C4-2B (cell line): ENCODE results near the gene MFSD2A.
"Not testable (repeated sequence)": the region's sequence is repeated elsewhere in the genome, so short reads cannot be mapped to it uniquely, and the experiment has no call there.

ENCODE experiments used
- H3K27ac ChIP-seq: fragments of 450-650 bp; 2 replicates; pipeline ENCODE4 v1.5.1; 2017
- CTCF ChIP-seq: fragments of 450-650 bp; conservative IDR thresholded peaks from 2 replicates; pipeline ENCODE4 v1.5.1; 2017; ENCODE audit warnings: mild to moderate bottlenecking
- ZFX ChIP-seq: fragments of 450-650 bp; IDR thresholded peaks from 2 replicates; pipeline ENCODE4 v1.6.1; 2017

Gene MFSD2A

GRCh38 chr1:39995973-39996393 lies 41.0 kb downstream of the MFSD2A start:
- H3K27ac ChIP-seq, result no peak overlapping the region
- no peak for TF ChIP-seq CTCF

GRCh38 chr1:39996396-39997004 lies 41.6 kb downstream of the MFSD2A start:
- no peak overlapping the region for H3K27ac ChIP-seq
- TF ChIP-seq CTCF (no peak), ZFX (no peak)

GRCh38 chr1:40001456-40001855 lies 46.5 kb downstream of the MFSD2A start:
- H3K27ac ChIP-seq, result no peak overlapping the region
- TF ChIP-seq CTCF (no peak), ZFX (no peak)

DNA sequence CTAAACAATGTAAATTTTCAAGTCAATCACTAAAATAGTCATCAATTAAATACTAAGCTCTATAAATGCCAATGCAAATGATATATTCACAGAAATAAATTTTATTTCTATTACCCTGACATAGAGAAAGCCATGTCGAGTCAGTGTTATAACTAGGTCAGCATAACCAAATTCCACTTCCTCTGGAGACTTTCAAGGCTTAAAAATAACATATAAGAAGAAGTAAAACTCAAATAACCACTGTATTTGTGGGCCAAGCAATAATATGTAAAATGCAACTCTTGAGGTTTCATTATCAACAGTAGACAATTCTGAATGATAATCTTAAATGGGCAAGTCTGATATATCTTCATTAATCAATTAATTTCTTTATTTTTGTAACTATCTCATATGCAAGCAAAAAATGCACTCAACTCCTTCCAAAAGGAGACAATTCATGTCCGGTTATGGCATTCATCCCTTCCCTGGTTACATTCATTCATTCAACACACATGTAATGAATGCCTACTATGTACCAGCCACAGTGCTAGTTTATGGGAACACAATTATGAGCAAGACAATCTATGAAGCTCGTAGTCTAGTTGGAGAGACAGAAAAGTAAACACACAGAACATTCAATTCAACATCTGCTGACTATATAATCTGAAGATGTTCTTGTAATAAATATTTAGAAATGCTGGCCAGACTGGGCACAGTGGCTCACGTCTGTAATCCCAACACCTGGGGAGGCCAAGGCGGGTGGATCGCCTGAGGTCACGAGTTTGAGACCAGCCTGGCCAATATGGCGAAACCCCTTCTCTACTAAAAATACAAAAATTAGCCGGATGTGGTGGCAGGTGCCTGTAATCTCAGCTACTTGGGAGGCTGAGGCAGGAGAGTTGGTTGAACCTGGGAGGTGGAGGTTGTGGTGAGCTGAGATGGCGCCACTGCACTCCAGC lies 48.5 kb downstream of the MFSD2A start:
- TF ChIP-seq ZFX, result no peak
- TF ChIP-seq CTCF, result no peak
- H3K27ac ChIP-seq, result no peak overlapping the region

DNA sequence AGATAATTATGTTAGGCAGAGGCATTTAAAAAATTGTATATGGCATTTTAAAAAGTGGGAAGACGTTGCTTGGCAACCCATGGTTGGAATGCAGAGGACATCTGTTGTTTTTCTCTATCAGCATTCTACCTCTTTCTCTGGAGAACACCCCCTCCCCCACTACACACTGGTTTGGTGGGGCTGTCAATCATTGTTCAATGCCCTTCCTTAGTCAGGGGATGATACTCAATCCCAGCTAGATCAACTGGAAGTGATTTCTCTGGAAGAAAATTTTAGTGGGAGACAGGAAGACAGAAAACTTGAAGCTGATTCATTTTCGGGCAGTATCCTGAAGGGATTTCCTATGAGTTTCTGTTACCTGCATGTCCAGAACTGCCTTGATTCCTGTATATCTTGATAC lies 49.9 kb downstream of the MFSD2A start:
- TF ChIP-seq CTCF, result no peak
- no peak for TF ChIP-seq ZFX

DNA sequence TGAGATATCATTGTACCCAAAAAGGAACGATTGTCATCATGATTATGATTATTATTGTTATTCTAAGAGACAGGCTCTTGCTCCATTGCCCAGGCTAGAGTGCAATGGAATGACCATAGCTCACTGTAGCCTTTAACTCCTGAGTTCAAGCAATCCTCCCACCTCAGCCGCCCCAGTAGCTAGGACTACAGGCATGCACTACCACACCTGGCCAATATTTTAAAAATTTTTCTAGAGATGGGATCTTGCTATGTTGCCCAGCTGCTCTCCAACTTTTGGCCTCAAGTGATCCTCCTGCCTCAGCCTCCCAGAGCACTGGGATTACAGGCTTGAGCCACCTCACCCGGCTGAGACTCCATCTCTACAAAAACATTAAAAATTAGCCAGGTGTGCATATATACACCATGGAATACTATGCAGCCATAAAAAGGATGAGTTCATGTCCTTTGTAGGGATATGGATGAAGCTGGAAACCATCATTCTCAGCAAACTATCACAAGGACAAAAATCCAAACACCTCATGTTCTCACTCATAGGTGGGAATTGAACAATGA lies 52.6 kb downstream of the MFSD2A start:
- not testable (repeated sequence) for H3K27ac ChIP-seq

More for the DNA sequence above, 49.9 kb downstream of the MFSD2A start:
- no peak overlapping the region for H3K27ac ChIP-seq

GRCh38 chr1:40011198-40011597 lies 56.3 kb downstream of the MFSD2A start:
- TF ChIP-seq ZFX, result no peak
- TF ChIP-seq CTCF, result no peak
- H3K27ac ChIP-seq, result no peak overlapping the region
